Activated naive CD8-positive, alpha-beta T cell treated with anti-CD3 and anti-CD28 coated beads, Interleukin-2, amount 50 U/mL, for 24 hours (primary cell): ENCODE data around the gene CDK1.

Source experiments
- ATAC-seq: fragments of 150-1000 bp; cut with Tn5 transposase; one replicate; pipeline ENCODE4 v1.10.0; 2021
- DNase-seq: peaks from one replicate; pipeline ENCODE4 v3.0.0; 2021
- H3K27ac Mint-ChIP-seq: one replicate; pipeline ENCODE4 v1.8.0; 2021; ENCODE audit warnings: mild to moderate bottlenecking, mixed read lengths
- H3K27me3 Mint-ChIP-seq: one replicate; pipeline ENCODE4 v1.8.0; 2021; ENCODE audit warnings: mixed read lengths
- H3K36me3 Mint-ChIP-seq: one replicate; pipeline ENCODE4 v1.8.0; 2021; ENCODE audit warnings: low read depth, mixed read lengths
- H3K4me1 Mint-ChIP-seq: one replicate; pipeline ENCODE4 v1.8.0; 2021; ENCODE audit warnings: mixed read lengths
- H3K4me3 Mint-ChIP-seq: one replicate; pipeline ENCODE4 v1.8.0; 2021; ENCODE audit warnings: mild to moderate bottlenecking, moderate library complexity, mixed read lengths
- H3K9me3 Mint-ChIP-seq: one replicate; pipeline ENCODE4 v1.8.0; 2021; ENCODE audit warnings: mixed read lengths

The CDK1 gene

DNA sequence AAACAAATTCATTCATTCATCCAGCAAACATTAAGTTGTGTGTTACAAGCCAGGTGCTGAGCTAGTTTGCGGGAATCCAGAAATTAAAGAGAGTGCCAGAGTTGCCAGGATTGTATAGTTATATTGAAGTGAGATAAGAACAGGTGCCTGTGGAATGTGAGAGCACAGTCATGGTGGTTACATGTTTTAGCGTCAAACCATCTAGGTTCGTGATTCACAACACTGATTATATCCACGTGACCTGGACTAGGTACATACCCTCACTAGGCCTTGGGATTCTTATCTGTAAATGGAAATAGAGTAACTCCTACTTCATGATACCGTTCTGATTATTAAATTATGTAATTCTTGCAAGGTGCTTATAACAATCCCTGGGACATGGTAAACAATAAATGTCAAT lies 24.5 kb upstream of the CDK1 start:
- Mint-ChIP-seq H3K27me3 (peaks cover 25% of the 10 kb centered on the region), H3K4me1 (no peaks in the 10 kb centered on the region), H3K9me3 (no peaks in the 10 kb centered on the region), H3K36me3 (no peaks in the 10 kb centered on the region), H3K4me3 (no peak overlapping the region), H3K27ac (no peak overlapping the region)
- ATAC-seq = no peak
- no peak for DNase-seq

DNA sequence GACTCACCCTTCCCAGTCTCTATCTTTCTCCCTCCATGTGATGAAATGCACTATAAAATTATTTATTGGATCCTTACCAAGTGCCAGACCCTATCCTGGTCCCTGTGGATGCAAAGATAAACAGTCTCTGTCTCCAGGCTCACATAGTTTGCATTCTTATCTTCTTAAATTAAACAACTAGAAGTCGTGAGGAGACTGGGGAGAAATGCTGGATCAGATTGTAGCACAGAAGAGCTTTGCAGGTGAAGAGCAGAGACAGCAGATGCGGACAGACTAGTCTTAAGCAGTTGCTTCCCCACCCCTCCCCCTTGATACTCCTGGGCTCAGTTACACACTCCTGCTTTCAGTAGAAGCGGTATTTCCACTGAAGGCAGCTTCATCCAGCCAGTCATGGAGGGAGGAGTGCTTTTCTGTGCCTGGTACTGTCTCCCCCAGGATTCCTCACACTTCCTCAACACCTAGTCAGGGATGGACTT lies 20.8 kb upstream of the CDK1 start:
- Mint-ChIP-seq H3K4me1 (no peaks in the 10 kb centered on the region), H3K9me3 (no peaks in the 10 kb centered on the region), H3K4me3 (no peak overlapping the region), H3K27ac (no peak overlapping the region), H3K27me3 (peaks cover 19% of the 10 kb centered on the region), H3K36me3 (no peaks in the 10 kb centered on the region)
- ATAC-seq (no peak), DNase-seq (no peak)

DNA sequence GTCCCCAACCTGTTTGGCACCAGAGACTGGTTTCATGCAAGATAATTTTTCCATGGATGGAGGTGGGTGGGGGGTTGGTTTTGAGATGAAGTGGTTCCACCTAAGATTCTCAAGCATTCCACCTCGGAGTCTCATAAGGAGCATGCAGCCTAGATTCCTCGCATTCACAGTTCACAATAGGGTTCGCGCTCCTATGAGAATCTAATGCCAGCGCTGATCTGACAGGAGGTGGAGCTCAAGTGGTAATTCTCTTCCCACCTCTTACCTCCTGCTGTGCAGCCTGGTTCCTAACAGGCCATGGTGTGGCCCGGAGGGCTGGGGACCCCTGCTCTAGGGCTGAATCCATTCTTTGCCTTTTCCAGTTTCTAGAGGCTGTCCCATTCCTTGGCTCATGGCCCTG lies 19.1 kb upstream of the CDK1 start:
- Mint-ChIP-seq H3K27me3 (peaks cover 17% of the 10 kb centered on the region), H3K4me1 (no peaks in the 10 kb centered on the region), H3K9me3 (no peaks in the 10 kb centered on the region), H3K36me3 (no peaks in the 10 kb centered on the region), H3K4me3 (no peak overlapping the region), H3K27ac (no peak overlapping the region)
- DNase-seq (no peak), ATAC-seq (no peak)

DNA sequence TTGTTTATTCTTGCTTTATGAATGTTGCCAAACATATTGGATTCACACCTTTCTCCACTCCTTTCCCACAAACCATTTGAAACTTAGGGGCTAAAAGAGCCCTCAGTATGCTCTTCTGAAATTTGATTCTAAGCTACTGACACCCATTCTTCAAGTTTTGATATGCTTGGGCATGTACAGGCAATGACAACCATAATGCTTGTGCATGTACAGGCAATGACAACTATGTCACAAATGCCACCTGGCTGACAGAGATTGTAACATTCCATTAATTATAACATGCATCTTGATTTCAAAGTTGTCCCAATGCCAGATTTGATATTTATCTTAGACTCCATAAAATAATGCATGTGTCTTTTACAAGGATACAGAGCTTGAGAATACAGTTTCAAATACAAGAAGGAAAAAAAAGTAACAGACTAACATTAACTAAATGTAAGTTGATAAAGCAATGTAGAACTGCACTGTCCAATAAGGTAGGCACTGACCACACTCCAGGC lies 17.5 kb upstream of the CDK1 start:
- Mint-ChIP-seq H3K27me3 (peaks cover 18% of the 10 kb centered on the region), H3K4me1 (no peaks in the 10 kb centered on the region), H3K27ac (no peak overlapping the region), H3K9me3 (no peaks in the 10 kb centered on the region), H3K4me3 (no peak overlapping the region), H3K36me3 (no peaks in the 10 kb centered on the region)
- ATAC-seq (no peak), DNase-seq (no peak)

DNA sequence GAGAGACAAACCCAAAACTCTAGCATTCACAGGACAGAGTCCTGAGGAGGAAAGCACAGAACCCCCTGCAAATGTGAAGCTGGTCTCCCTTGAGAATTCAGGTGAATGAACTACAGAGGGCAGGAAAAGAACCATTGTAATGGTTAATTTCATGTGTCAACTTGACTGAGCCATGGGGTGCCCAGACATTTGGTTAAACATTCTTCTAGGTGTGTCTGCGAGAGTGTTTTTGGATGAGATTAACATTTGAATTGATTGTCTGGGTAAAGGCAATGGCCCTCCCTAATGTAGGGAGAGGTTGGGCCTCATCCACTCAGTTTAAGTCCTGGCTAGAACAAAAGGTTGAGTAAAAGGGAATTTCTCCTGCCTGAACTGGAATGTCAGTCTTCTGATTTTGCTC lies 15.7 kb upstream of the CDK1 start:
- Mint-ChIP-seq H3K9me3 (no peaks in the 10 kb centered on the region), H3K36me3 (no peaks in the 10 kb centered on the region), H3K27ac (no peak overlapping the region), H3K27me3 (peaks cover 15% of the 10 kb centered on the region), H3K4me3 (no peak overlapping the region), H3K4me1 (no peaks in the 10 kb centered on the region)
- ATAC-seq (no peak), DNase-seq (no peak)

DNA sequence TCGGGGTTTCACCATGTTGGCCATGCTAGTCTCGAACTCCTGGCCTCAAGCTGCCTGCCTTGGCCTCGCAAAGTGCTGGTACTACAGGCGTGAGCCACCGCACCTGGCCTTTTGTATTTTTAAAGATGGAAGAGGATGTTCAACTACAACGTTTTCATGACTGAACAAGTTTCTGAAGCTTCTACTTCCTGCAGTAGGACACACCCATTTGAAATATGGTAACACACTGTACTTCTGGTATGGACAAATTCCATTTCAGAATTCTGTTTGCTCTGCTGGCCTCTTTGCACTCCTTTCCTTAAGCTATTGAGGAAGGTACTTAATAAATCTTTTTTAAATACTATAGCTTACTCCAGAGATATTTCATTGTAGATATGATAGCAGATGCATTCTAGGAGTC lies 10.9 kb upstream of the CDK1 start:
- no peak overlapping the region for H3K4me3 Mint-ChIP-seq

GRCh38 chr10:60769406-60769805 lies 8.9 kb upstream of the CDK1 start:
- Mint-ChIP-seq H3K27ac (no peak overlapping the region), H3K36me3 (no peaks in the 10 kb centered on the region), H3K9me3 (no peaks in the 10 kb centered on the region), H3K27me3 (peaks cover 15% of the 10 kb centered on the region), H3K4me1 (no peaks in the 10 kb centered on the region), H3K4me3 (no peak overlapping the region)
- DNase-seq = no peak
- no peak for ATAC-seq

More for the DNA sequence above, 10.9 kb upstream of the CDK1 start:
- no peak for DNase-seq
- H3K27ac Mint-ChIP-seq = no peak overlapping the region
- peaks cover 17% of the 10 kb centered on the region for H3K27me3 Mint-ChIP-seq
- no peak for ATAC-seq
- H3K4me1 Mint-ChIP-seq = no peaks in the 10 kb centered on the region
- no peaks in the 10 kb centered on the region for H3K9me3 Mint-ChIP-seq
- H3K36me3 Mint-ChIP-seq = no peaks in the 10 kb centered on the region

DNA sequence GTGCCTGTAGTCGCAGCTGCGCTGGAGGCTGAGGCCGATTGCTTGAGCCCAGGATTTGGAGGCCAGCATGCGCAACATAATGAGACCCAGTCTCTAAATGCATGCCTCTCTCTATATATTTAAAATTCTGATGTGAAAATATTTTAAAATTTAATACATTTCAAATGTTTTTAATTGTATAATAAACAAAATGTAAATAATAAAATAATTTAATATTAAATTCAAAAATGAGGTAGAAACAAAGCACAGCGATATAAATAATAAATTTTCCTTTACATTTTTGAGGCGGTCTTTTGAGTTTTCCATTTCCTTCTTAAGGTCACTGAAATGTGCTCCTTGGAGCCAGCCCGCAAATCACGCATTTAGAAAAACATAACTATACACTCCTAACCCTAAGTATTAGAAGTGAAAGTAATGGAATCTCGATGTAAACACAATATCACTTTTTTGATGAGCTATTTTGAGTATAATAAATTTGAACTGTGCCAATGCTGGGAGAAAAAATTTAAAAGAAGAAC lies 523 bp upstream of the CDK1 start:
- Mint-ChIP-seq H3K4me1 (peaks cover 28% of the 10 kb centered on the region), H3K27ac (peak overlapping the region; percentile 96), H3K4me3 (peak overlapping the region; percentile 97), H3K9me3 (no peaks in the 10 kb centered on the region), H3K36me3 (peaks cover 33% of the 10 kb centered on the region), H3K27me3 (peaks cover 3% of the 10 kb centered on the region)
- DNase-seq = no peak
- ATAC-seq = no peak

- DNase-seq (no peak), ATAC-seq (no peak)
- Mint-ChIP-seq H3K36me3 (peaks cover 43% of the 10 kb centered on the region), H3K4me1 (peaks cover 33% of the 10 kb centered on the region), H3K27me3 (peaks cover 3% of the 10 kb centered on the region), H3K9me3 (no peaks in the 10 kb centered on the region), H3K4me3 (peak overlapping the region; percentile 97), H3K27ac (peak overlapping the region; percentile 77)
These were observed 906 bp downstream of the CDK1 start for GRCh38 chr10:60778971-60779796.

GRCh38 chr10:60781661-60782060 lies 3.4 kb downstream of the CDK1 start:
- no peak for DNase-seq
- H3K9me3 Mint-ChIP-seq = no peaks in the 10 kb centered on the region
- H3K4me1 Mint-ChIP-seq = peaks cover 35% of the 10 kb centered on the region
- H3K27ac Mint-ChIP-seq = no peak overlapping the region
- peaks cover 3% of the 10 kb centered on the region for H3K27me3 Mint-ChIP-seq
- ATAC-seq = no peak
- peaks cover 64% of the 10 kb centered on the region for H3K36me3 Mint-ChIP-seq
- peak overlapping the region; percentile 30 for H3K4me3 Mint-ChIP-seq

DNA sequence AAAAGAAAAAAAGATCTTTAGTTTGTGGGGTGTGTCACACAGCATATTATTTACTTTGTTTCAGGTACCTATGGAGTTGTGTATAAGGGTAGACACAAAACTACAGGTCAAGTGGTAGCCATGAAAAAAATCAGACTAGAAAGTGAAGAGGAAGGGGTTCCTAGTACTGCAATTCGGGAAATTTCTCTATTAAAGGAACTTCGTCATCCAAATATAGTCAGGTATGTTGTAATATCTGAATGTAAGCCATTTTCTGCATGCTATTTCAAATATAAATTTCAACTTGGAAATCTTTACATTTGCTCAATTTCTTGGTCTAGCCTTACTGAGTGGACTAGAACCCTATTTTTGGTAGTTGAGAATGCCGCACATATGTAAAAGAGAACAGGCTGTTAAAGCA lies 6.4 kb downstream of the CDK1 start:
- H3K9me3 Mint-ChIP-seq = no peaks in the 10 kb centered on the region
- no peak overlapping the region for H3K4me3 Mint-ChIP-seq
- H3K27ac Mint-ChIP-seq = no peak overlapping the region
- H3K36me3 Mint-ChIP-seq = peaks cover 83% of the 10 kb centered on the region
- H3K4me1 Mint-ChIP-seq = peaks cover 34% of the 10 kb centered on the region
- no peaks in the 10 kb centered on the region for H3K27me3 Mint-ChIP-seq
- ATAC-seq (no peak), DNase-seq (no peak)

- no peaks in the 10 kb centered on the region for H3K9me3 Mint-ChIP-seq
- no peak for DNase-seq
- no peak overlapping the region for H3K4me3 Mint-ChIP-seq
- H3K4me1 Mint-ChIP-seq = peaks cover 18% of the 10 kb centered on the region
- H3K27ac Mint-ChIP-seq = no peak overlapping the region
- ATAC-seq = no peak
- H3K27me3 Mint-ChIP-seq = no peaks in the 10 kb centered on the region
- H3K36me3 Mint-ChIP-seq = peaks cover 91% of the 10 kb centered on the region
These were observed 10.3 kb downstream of the CDK1 start for GRCh38 chr10:60788544-60788943.

GRCh38 chr10:60789340-60789739 lies 11.1 kb downstream of the CDK1 start:
- ATAC-seq (no peak), DNase-seq (no peak)
- Mint-ChIP-seq H3K27ac (no peak overlapping the region), H3K9me3 (no peaks in the 10 kb centered on the region), H3K27me3 (no peaks in the 10 kb centered on the region), H3K4me3 (no peak overlapping the region), H3K36me3 (peaks cover 89% of the 10 kb centered on the region), H3K4me1 (peaks cover 13% of the 10 kb centered on the region)

GRCh38 chr10:60794953-60795352 lies 16.7 kb downstream of the CDK1 start:
- Mint-ChIP-seq H3K4me1 (peaks cover 3% of the 10 kb centered on the region), H3K36me3 (peaks cover 75% of the 10 kb centered on the region), H3K27ac (no peak overlapping the region), H3K9me3 (no peaks in the 10 kb centered on the region), H3K4me3 (no peak overlapping the region), H3K27me3 (no peaks in the 10 kb centered on the region)
- ATAC-seq (no peak), DNase-seq (no peak)

- peaks cover under 1% of the 10 kb centered on the region for H3K4me1 Mint-ChIP-seq
- H3K4me3 Mint-ChIP-seq = no peak overlapping the region
- no peaks in the 10 kb centered on the region for H3K9me3 Mint-ChIP-seq
- no peaks in the 10 kb centered on the region for H3K27me3 Mint-ChIP-seq
- DNase-seq (no peak), ATAC-seq (no peak)
- peaks cover 69% of the 10 kb centered on the region for H3K36me3 Mint-ChIP-seq
- H3K27ac Mint-ChIP-seq = no peak overlapping the region
These were observed 17.4 kb downstream of the CDK1 start for GRCh38 chr10:60795465-60796202.
